Bone marrow (tissue), 2 donors: ENCODE results near the gene PAAF1.
A peak's percentile ranks its signal among the peaks of the same experiment; 100 is the strongest.
"Not testable (repeated sequence)": the region's sequence is repeated elsewhere in the genome, so short reads cannot be mapped to it uniquely, and the experiment has no call there.

Source experiments
- DNase-seq, 2 donors: peaks; one replicate each; lab custom pipeline; 2025; lab: John Stamatoyannopoulos, UW

The PAAF1 gene

GRCh38 chr11:73883856-73884255 is 7.1 kb downstream of the PAAF1 start:
- no peak for DNase-seq

GRCh38 chr11:73888244-73888643 is 11.4 kb downstream of the PAAF1 start:
- no peak for DNase-seq

DNA sequence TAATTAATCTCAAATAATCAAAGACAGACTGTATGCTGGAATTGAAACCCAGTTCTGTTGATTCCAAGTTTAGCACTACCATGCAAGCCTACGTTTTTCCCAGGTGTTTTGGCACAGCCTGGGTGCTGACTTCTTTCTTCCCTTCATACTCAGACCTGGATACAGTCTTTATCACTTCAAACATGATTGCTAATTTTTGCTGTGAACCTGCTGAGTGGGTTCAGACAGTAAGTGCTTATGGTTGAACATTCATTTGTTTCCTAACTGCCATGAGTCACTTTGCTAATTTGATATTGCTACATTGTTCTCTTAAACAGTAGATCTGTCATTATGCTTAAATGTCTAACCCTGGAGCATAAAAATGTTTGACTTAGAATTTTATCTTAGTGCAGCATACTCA is 12.2 kb downstream of the PAAF1 start:
- DNase-seq = no peak

DNA sequence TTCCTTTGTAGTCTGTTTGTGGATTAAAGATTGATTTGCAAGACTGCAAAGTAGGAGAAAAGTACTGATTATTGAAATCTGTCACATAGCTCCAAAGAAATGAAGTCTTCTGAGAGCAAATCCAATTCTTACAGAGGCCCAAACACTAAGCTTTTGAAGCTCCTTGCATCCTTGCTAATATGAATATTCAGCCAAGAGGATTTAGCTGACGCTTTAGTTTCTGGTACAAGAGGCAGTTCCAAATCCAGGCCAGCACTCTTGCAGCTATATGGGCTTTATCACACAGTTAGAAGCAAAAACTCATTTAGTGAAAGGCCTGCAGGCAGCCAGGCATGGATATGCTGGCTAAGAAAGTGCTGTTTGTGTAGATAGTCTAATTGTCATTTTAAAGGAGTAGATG is 12.7 kb downstream of the PAAF1 start:
- DNase-seq = no peak

DNA sequence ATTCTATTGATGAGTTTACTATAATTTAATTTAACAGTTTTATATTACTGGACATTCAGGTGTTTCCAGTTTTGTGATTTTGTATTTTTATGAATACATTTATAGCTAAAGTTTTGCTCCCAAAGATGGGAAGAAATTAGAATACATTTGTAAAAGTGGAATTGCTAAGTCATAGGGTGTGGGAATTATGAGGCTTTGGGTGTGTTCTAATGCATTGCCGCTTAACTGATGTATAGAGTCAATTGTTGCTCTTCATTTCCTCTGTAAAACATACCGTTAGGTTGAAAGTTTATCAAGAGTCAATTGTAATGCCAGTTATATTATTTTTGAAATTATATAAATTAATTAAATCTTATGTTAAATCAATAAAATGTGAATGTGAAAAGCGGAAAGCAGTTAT is 16.2 kb downstream of the PAAF1 start:
- DNase-seq = no peak

- no peak for DNase-seq
These were observed 18.0 kb downstream of the PAAF1 start for GRCh38 chr11:73894725-73895335.

GRCh38 chr11:73902303-73902702 is 25.5 kb downstream of the PAAF1 start:
- DNase-seq = no peak

DNA sequence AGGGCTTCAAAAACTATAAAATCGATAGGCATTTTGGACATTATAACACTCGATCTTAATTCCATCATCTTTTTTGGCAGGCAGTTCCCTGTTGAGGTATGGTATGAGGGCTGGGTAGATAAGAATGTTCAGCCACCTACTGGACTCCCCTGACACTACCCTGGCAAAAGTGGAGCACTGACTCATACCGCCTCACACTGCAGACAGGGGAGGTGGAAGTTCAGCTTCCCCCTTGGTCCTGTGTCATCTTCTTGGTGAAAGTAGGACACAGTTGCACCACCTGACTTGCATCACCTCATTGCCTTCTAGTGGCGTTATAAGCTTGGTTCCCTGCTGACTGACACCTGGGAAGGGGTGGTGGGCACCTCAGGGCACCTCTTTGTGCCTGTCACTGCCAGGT is 30.4 kb downstream of the PAAF1 start:
- DNase-seq = peak in 1 of 2 donors; percentile 16

DNA sequence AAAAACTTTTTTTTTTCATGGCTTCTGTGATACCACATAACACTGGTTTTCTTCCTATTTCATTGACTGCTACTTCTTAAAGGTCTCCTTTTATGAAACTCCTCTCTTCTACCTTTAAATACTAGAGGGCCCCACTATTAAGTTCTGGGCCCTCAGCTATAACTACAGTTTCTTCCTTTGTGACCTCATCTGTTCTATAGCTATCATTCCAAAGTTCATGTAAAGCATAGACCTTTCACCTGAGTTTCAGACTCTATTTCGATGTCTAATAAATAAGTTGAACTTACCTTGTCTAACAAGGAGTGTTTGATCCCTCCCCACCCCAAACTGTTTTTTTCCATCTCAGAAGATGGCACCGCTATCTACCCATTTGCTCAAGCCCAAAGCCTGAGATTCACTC is 35.2 kb downstream of the PAAF1 start:
- DNase-seq = no peak

DNA sequence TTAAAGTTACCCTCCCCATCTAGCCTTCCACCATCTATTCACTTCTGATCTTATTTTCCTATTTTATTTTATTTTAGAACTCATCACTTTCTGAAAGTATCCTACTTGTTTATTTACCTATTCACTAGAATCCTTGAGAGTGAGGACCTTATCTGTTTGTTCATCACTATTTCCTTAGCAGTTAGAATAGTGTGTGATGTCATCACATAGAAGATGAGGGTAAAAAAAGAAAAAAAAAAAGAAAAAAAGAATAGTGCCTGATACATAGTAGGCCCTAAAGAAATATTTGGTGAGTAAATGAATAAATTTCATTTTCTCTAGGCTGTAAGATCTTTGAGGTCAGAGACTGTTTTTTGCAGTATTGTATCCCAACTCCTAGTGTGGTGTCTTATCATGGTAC is 36.7 kb downstream of the PAAF1 start:
- no peak for DNase-seq

- no peak for DNase-seq
These were observed 37.5 kb downstream of the PAAF1 start for GRCh38 chr11:73914284-73914683.

GRCh38 chr11:73916435-73916834 is 39.6 kb downstream of the PAAF1 start:
- no peak for DNase-seq

- no peak for DNase-seq
These were observed 44.4 kb downstream of the PAAF1 start for GRCh38 chr11:73921180-73921579.

DNA sequence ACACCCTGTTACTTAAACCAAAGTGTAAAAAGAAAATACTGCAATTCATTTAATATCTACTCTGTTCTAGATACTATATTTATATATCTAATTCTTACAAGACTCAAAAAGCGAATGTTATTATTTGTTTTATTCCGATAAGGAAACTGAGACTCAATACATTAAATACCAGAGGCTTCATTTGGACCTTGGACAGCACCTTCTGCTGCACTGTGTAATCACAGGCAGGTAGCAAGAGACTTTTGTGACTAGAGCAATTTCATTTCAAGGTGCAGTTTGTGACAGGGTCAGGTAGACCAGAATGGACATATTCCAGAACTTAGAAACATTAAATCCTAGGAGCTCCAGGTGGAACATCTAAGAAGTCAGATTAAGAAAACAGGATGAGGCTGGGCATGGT is 52.6 kb downstream of the PAAF1 start:
- DNase-seq = no peak

- peak in 1 of 2 donors; percentile 74 for DNase-seq
These were observed 54.3 kb downstream of the PAAF1 start for GRCh38 chr11:73931039-73931645.

- DNase-seq = no peak
These were observed 55.2 kb downstream of the PAAF1 start for GRCh38 chr11:73931951-73932350.

GRCh38 chr11:73932781-73933180 is 56.0 kb downstream of the PAAF1 start:
- no peak for DNase-seq

GRCh38 chr11:73936047-73936446 is 59.2 kb downstream of the PAAF1 start:
- not testable (repeated sequence) for DNase-seq

DNA sequence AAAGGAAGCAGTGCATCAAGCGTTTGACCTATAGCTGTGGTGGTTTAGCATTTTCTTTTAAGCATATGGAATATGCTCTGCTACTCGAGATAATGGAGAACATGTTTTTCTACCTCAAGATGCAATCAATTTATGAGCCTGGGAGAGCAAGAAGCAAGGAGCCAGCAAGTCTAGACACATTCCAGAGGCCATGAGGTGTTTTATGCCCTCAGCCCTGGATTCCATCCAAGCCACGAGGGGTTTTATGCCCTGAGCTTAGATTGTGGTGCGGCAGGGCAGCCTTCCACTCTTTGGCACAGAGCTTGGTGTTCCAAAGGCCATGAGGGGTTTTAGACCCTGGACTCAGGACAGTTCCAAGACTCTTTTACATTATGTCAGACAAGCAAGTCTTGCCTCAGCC is 62.3 kb downstream of the PAAF1 start:
- DNase-seq = no peak

DNA sequence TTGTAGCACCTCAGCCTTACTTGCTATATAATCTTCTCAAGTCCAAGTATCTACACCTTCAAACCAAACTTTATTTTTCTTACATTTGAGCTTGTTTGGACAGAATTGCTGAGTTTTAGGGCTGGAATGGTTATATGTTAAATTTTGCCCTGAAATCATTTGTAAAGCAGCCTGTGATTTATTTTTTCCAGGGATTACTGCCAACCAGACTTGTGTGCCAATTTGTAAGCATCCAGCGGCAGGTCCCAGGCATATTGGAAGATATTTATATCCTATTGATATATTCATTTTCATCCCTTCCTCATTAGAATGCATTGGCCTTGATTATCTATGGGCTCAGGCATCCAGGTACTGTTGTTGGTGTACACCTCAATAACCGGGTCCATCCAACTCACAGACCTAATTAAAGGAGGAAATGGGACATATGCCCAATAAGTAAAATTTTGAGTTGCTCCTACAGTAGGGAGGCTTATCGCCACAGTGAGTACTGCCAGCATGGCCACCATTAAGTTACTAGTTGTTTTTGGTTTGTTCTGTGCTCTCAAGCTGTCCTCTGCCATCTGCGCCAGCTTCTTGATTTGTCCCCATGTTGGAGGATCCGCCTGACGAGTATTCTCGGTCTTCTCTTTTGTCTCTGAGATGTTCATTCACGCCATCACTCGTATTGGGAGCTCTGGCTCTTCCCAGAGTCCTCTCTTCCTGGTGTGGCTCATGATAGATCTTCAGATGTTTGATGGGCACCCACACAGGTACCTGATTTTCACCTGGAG is 64.2 kb downstream of the PAAF1 start:
- DNase-seq = no peak

- DNase-seq = no peak
These were observed 65.2 kb downstream of the PAAF1 start for GRCh38 chr11:73942010-73942409.

DNA sequence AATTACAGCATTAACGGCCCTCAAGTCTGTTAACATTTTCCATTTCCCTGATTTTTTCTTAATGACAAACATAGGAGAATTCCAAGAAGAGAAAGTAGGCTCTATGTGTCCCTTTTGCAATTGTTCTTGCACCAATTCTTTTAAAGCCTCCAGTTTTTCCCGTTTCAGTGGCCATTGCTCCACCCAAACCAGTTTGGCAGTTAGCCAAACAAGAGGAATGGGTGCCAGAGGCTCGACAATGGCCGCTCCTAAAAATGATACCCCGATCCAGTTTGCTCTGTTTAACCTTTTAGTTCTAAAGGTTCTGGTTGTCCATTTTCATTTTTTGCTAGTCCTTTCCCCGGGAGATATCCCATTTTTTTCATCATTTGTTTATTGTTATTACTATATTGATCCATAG is 67.3 kb downstream of the PAAF1 start:
- no peak for DNase-seq

DNA sequence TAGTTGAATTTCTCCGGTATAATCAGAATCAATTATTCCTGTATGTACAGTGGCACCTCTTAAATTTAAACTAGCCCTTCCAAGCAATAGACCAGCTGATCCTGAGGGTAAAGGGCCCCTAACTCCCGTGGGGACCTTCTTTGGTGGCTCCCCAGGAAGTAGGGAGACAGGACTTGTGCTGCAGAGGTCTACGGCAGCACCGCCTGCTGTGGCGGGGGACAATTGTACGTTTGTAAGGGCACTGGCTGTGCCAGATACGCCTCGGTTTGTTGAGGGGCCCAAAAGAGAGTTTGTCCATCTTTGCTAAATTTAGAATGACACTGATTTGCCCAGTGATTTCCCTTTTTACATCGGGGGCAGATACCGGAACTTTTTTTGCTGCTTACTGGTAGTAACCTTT is 68.1 kb downstream of the PAAF1 start:
- DNase-seq = no peak
